Retinal pigment epithelial cell (primary cell): ENCODE data around the gene FMN2.

Source experiments
- DNase-seq: peaks from one replicate; pipeline ENCODE4 v3.0.0-alpha.2; 2010; ENCODE audit warnings: low read depth
- H3K4me3 ChIP-seq: 2 replicates; pipeline ENCODE4 v1.5.1; 2011; ENCODE audit warnings: mild to moderate bottlenecking, low read length, control low read depth, moderate library complexity
- CTCF ChIP-seq: conservative IDR thresholded peaks from 2 replicates; pipeline ENCODE4 v1.5.1; 2011; ENCODE audit warnings: low read depth, low read length, control low read depth, inconsistent platforms

The FMN2 gene

DNA sequence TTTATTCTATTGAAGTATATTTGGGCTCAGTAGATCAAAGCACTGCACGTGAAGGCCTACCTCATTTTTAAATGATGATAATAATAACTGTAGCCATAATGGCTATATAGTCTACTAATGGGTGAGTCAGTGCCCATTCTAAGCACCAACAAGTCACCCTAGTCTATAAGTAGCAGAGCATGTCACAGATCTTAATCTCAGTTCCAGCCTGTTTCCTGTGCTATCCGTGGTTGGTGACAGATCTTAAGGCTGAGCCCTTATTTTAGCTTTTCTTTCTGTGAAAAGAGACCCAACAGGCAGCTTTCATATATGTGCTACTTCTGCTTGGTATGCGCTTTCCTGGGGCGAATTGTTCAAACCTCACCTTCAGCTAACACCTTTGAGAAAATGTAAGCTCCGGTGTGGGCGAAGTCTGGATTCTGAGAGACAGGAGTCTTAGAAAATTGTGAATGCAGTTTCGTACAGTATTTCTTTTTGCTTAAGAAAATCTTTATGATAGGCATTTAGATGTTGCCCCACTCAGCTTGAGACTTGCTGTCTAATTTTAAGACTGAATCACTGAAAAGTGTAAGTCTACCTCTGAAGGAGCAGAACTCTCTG, 59.6 kb downstream of the FMN2 start:
- no peak for TF ChIP-seq CTCF
- no peak overlapping the region for H3K4me3 ChIP-seq
- DNase-seq = no peak

- H3K4me3 ChIP-seq = no peak overlapping the region
- no peak for TF ChIP-seq CTCF
- no peak for DNase-seq
Measured at GRCh38 chr1:240152611-240153297, 61.1 kb downstream of the FMN2 start.

DNA sequence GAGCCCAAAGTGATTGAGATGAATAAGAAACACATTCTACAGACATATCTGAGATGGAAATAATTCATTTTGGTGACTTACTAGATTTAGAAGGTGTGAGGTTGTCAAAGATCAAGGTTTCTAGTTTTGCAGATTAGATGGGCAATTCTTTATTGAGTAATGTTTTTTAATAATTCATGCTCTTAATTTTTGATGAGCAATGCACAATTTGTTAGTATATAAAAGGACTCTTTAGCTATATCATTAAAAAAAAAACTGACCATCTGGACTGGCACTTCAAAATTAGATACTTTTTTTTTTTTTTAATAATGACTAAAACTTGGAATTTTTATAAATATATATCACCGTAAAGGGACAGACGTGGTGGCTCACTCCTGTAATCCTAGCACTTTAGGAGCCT, 63.9 kb downstream of the FMN2 start:
- DNase-seq = no peak
- no peak for TF ChIP-seq CTCF
- H3K4me3 ChIP-seq = no peak overlapping the region

GRCh38 chr1:240164742-240165141, 73.1 kb downstream of the FMN2 start:
- no peak for TF ChIP-seq CTCF

GRCh38 chr1:240169188-240169587, 77.5 kb downstream of the FMN2 start:
- no peak for DNase-seq
- H3K4me3 ChIP-seq = no peak overlapping the region
- peak; percentile 49 for TF ChIP-seq CTCF

More at GRCh38 chr1:240164742-240165141, 73.1 kb downstream of the FMN2 start:
- H3K4me3 ChIP-seq = no peak overlapping the region
- no peak for DNase-seq

GRCh38 chr1:240170266-240170665, 78.6 kb downstream of the FMN2 start:
- DNase-seq = peak; percentile 35
- TF ChIP-seq CTCF = no peak
- no peak overlapping the region for H3K4me3 ChIP-seq

GRCh38 chr1:240170806-240171205, 79.1 kb downstream of the FMN2 start:
- no peak for DNase-seq
- no peak overlapping the region for H3K4me3 ChIP-seq
- no peak for TF ChIP-seq CTCF
